Sigmoid colon (tissue), 7 donors: ENCODE data around the gene PPP1R10. TPM values are rescaled to one million over a fixed set of nuclear protein-coding genes. Genes with fewer than 3 reads are reported as not detected.
A peak's percentile ranks its signal among the peaks of the same experiment; 100 is the strongest.

ENCODE experiments used
- DNase-seq: peaks from one replicate; pipeline ENCODE4 v3.0.0-alpha.2; 2019
- H3K27ac ChIP-seq, 4 donors: fragments of 200-600 bp; sonication (generic); one replicate each; pipeline ENCODE4 v1.5.1; 2016 to 2019; ENCODE audit warnings: mild to moderate bottlenecking in 1 of 4
- H3K27me3 ChIP-seq, 3 donors: fragments of 200-600 bp; sonication (generic); one replicate each; pipeline ENCODE4 v1.5.1; 2019; ENCODE audit warnings: mild to moderate bottlenecking in 1 of 3
- H3K36me3 ChIP-seq, 4 donors: fragments of 200-600 bp; sonication (generic); one replicate each; pipeline ENCODE4 v1.5.1; 2016 to 2019
- H3K4me1 ChIP-seq, 4 donors: fragments of 200-600 bp; sonication (generic); one replicate each; pipeline ENCODE4 v1.5.1; 2017 to 2019
- H3K4me3 ChIP-seq, 4 donors: fragments of 200-600 bp; sonication (generic); one replicate each; pipeline ENCODE4 v1.5.1; 2017 to 2019; ENCODE audit warnings: mild to moderate bottlenecking in 2 of 4, moderate library complexity in 1 of 4
- H3K9me3 ChIP-seq, 4 donors: fragments of 200-600 bp in 3 of 4; sonication (generic) in 3 of 4; one replicate each; pipeline versions ENCODE4 v1.5.1 to v1.6.1; 2013 to 2019
- CTCF ChIP-seq, 4 experiments: fragments of 450-650 bp in 3 of 4; fragments of 200-600 bp in 1 of 4; IDR thresholded peaks; one replicate each; pipeline ENCODE4 v1.5.1; 2016 to 2019; ENCODE audit warnings: antibody characterized with exemption in 4 of 4, mild to moderate bottlenecking in 3 of 4, moderate library complexity in 2 of 4
- EP300 ChIP-seq, 4 donors: sonication (generic); formaldehyde crosslinking; IDR thresholded peaks; one replicate each; pipeline ENCODE4 v1.6.1; 2017; ENCODE audit warnings: antibody characterized with exemption in 4 of 4
- POLR2A ChIP-seq, 2 donors: fragments of 450-650 bp; IDR thresholded peaks; one replicate each; pipeline ENCODE4 v1.6.1; 2016; ENCODE audit warnings: antibody characterized with exemption in 2 of 2, mild to moderate bottlenecking in 2 of 2, moderate library complexity in 2 of 2
- POLR2AphosphoS5 ChIP-seq, 4 donors: sonication (generic); formaldehyde crosslinking; IDR thresholded peaks; one replicate each; pipeline ENCODE4 v1.6.1; 2017; ENCODE audit warnings: antibody characterized with exemption in 4 of 4
- WGBS, 2 donors: extraction: QIAGEN DNeasy Blood & Tissue Kit; methylation state at CpG; one replicate each; pipeline ENCODE4 v1.1.7; 2013; 5-methylcytosine and 5-hydroxymethylcytosine counted together
- intact Hi-C: fragments of 100-400 bp; cut with DNase I; formaldehyde crosslinking; loops from one replicate; pipeline ENCODE4 v1.15.1; 2023
- polyA plus RNA-seq, 3 donors: library from polyadenylated mRNA; stranded (reverse); fragments of 200-250 nt; gene quantifications; one replicate each; pipeline ENCODE4 v1.2.3, GENCODE V29; 2013
- small RNA-seq, 3 donors: library from RNA; depleted of rRNA; stranded (forward); fragments of <200 nt; gene quantifications; one replicate each; pipeline ENCODE3, GENCODE V24; 2016
- total RNA-seq, 4 donors: library from RNA; depleted of rRNA; stranded (reverse); fragments of >200 nt; gene quantifications; one replicate each; pipeline ENCODE4 v1.1.0, GENCODE V29; 2016
- donor health status: healthy with polysubstance abuse.
- donor health status: Bipolar disorder and iron deficiency.
- donor health status: healthy.

PPP1R10 gene
- total and polyA plus RNA-seq, 7 donors: 13.8 to 30.6 (median 26.8) TPM

DNA sequence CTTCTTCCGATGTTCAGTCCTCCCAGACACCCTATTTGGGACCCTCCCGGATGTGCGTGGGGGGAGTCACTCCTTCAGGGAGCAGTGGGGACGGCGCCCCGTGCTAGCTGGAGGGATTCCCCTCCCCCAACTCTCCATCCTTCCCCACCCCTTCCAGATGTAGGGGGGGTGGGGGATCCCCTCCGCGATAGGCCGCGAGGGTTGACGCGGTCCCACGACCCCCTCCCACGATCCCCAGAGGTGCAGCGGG lies 61.3 kb downstream of the PPP1R10 start:
- intact Hi-C loops: loop anchor here (2.0 kb wide), 1 partner anchor 15 kb away; the partner anchor contains the start of gene ABCF1
- no peak for DNase-seq

DNA sequence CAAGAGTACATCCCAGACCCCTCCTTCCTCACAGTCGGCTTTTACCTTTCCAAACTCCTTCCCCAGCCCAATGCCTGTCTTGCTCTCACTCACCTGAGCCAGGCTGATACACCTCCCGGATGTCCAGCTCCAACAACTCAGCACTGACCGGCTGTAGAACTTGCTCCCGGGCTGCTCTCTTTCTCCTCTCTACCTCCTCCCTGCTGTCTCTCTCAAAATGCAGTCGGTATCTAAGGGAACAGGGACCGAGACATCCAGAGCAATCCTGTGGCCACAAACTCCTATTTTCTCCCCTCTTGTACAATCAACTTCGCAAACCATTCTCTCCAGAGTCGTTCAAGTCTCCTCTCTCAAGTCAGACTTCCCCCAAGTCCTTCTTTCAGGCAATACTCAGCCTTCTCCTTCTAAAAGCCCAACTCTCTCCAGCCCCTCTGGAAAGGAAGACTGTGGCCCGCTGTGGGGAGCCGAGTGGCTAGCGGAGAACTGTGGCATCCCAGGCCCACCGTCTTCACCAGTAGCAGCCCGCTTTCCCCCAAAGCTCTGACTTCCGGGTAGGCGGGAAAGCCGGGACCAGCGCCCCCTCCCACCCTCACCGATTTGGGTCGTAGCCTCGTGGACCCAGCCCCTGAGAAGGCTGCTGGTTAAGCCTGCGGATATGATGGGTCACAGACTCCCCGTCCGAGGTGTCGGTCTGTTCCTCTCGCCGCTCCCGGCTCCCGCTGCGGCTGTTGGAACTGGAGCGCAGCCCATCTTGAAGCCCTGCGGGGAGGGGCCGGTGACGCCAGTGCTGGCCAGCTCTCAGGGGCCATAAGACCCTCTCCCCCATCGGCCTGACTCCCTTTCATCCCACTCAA lies 61.9 kb downstream of the PPP1R10 start:
- peaks cover 19 to 45% (median 24%) of the 10 kb centered on the region in 4 donors for H3K36me3 ChIP-seq
- H3K27me3 ChIP-seq: no peaks in the 10 kb centered on the region
- WGBS, 2 donors: 18 to 20% methylated on average over 34 of the region's 34 CpGs
- peaks cover 0 to 28% (median 21%) of the 10 kb centered on the region in 4 donors for H3K4me1 ChIP-seq
- no peaks in the 10 kb centered on the region for H3K9me3 ChIP-seq
- DNase-seq: peak; percentile 87
- no peak for TF ChIP-seq CTCF (IDR thresholded peaks at IDR 0.05)
- TF ChIP-seq POLR2A (IDR thresholded peaks at IDR 0.05): no peak
- no peak for TF ChIP-seq EP300 (IDR thresholded peaks at IDR 0.05)
- TF ChIP-seq POLR2AphosphoS5 (IDR thresholded peaks at IDR 0.05): no peak
- H3K27ac ChIP-seq: peak overlapping the region; percentile 96 to 100 (median 98)
- intact Hi-C loops: no loop called here
- peak overlapping the region; percentile 77 to 94 (median 85) for H3K4me3 ChIP-seq

More for the DNA sequence above, 61.3 kb downstream of the PPP1R10 start:
- H3K36me3 ChIP-seq: peaks cover 18 to 40% (median 22%) of the 10 kb centered on the region in 4 donors
- peaks cover 0 to 28% (median 21%) of the 10 kb centered on the region in 4 donors for H3K4me1 ChIP-seq
- H3K9me3 ChIP-seq: no peaks in the 10 kb centered on the region
- peak overlapping the region; percentile 96 to 100 (median 98) for H3K27ac ChIP-seq
- no peaks in the 10 kb centered on the region for H3K27me3 ChIP-seq
- peak overlapping the region; percentile 77 to 94 (median 85) for H3K4me3 ChIP-seq
- TF ChIP-seq EP300 (IDR thresholded peaks at IDR 0.05) (peak in 1 of 4 donors; percentile 11), POLR2AphosphoS5 (IDR thresholded peaks at IDR 0.05) (no peak)
- WGBS, 2 donors: 0 to 1% methylated on average over 15 of the region's 15 CpGs

- 95 to 96% methylated on average over 4 of the region's 4 CpGs for WGBS, 2 donors
- intact Hi-C loops: no loop called here
- Histone ChIP-seq H3K9me3 (no peaks in the 10 kb centered on the region), H3K36me3 (peaks cover 22 to 52% (median 24%) of the 10 kb centered on the region in 4 donors), H3K27ac (peak overlapping the region in 3 of 4 donors; percentile 97 to 100 (median 98)), H3K4me3 (no peak overlapping the region), H3K27me3 (no peaks in the 10 kb centered on the region), H3K4me1 (peaks cover 0 to 28% (median 21%) of the 10 kb centered on the region in 4 donors)
- no peak for DNase-seq
- no peak for TF ChIP-seq EP300 (IDR thresholded peaks at IDR 0.05)
- no peak for TF ChIP-seq CTCF (IDR thresholded peaks at IDR 0.05)
- TF ChIP-seq POLR2AphosphoS5 (IDR thresholded peaks at IDR 0.05): no peak
- TF ChIP-seq POLR2A (IDR thresholded peaks at IDR 0.05): no peak
Measured at GRCh38 chr6:30554404-30554803, 62.6 kb downstream of the PPP1R10 start.

Small RNAs within 50 kb of the gene (small RNA-seq; reads per million reads assigned to genes)
- 2.9 to 5.7 (median 4.5) reads per million in 3 donors for gene MIR877

Other genes with a start within 250 kb of the PPP1R10 start
- 100 to 1,000 TPM; 323 to 462 (median 387) TPM for gene HLA-E, start 127.7 kb downstream of the PPP1R10 start, total RNA-seq
- 100 to 1,000 TPM; 139 to 753 (median 181) TPM for gene HLA-E, start 127.7 kb downstream of the PPP1R10 start, polyA plus RNA-seq
- gene GNL1, start 60.8 kb downstream of the PPP1R10 start, total RNA-seq: 10 to 100 TPM; 31.6 to 36.3 (median 33.7) TPM
- 10 to 100 TPM; 27.7 to 50.6 (median 43.2) TPM for gene GNL1, start 60.8 kb downstream of the PPP1R10 start, polyA plus RNA-seq
- 10 to 100 TPM in 1 of 4 donors, 1 to 10 TPM in 3; 3.7 to 21.1 (median 4.6) TPM for gene PRR3, start 59.9 kb downstream of the PPP1R10 start, total RNA-seq
- 1 to 10 TPM; 2.8 to 7.6 (median 3.0) TPM for gene PRR3, start 59.9 kb downstream of the PPP1R10 start, polyA plus RNA-seq
- 10 to 100 TPM; 26.9 to 38.8 (median 33.6) TPM for gene ABCF1, start 45.8 kb downstream of the PPP1R10 start, total RNA-seq
- gene ABCF1, start 45.8 kb downstream of the PPP1R10 start, polyA plus RNA-seq: 10 to 100 TPM; 17.4 to 46.7 (median 25.4) TPM
- gene MRPS18B, start 597 bp upstream of the PPP1R10 start, total RNA-seq: 10 to 100 TPM; 36.3 to 58.9 (median 48.4) TPM
- 10 to 100 TPM; 74.5 to 81.2 (median 78.6) TPM for gene MRPS18B, start 597 bp upstream of the PPP1R10 start, polyA plus RNA-seq
- 1 to 10 TPM; 2.6 to 7.2 (median 4.8) TPM for gene ATAT1, start 9.6 kb upstream of the PPP1R10 start, total RNA-seq
- 1 to 10 TPM; 3.0 to 8.5 (median 4.2) TPM for gene ATAT1, start 9.6 kb upstream of the PPP1R10 start, polyA plus RNA-seq
- gene C6orf136, start 29.9 kb upstream of the PPP1R10 start, total RNA-seq: 10 to 100 TPM in 2 of 4 donors, 1 to 10 TPM in 2; 7.8 to 36.7 (median 20.7) TPM
- gene C6orf136, start 29.9 kb upstream of the PPP1R10 start, polyA plus RNA-seq: 10 to 100 TPM; 51.1 to 60.8 (median 52.3) TPM
- 10 to 100 TPM; 18.0 to 22.8 (median 21.3) TPM for gene DHX16, start 55.8 kb upstream of the PPP1R10 start, total RNA-seq
- gene DHX16, start 55.8 kb upstream of the PPP1R10 start, polyA plus RNA-seq: 10 to 100 TPM; 21.6 to 34.2 (median 25.2) TPM
- gene PPP1R18, start 69.4 kb upstream of the PPP1R10 start, total RNA-seq: 10 to 100 TPM; 32.6 to 69.8 (median 39.0) TPM
- 10 to 100 TPM; 15.0 to 51.2 (median 27.6) TPM for gene PPP1R18, start 69.4 kb upstream of the PPP1R10 start, polyA plus RNA-seq
- 1 to 10 TPM; 2.4 to 9.7 (median 5.0) TPM for gene NRM, start 73.7 kb upstream of the PPP1R10 start, total RNA-seq
- gene NRM, start 73.7 kb upstream of the PPP1R10 start, polyA plus RNA-seq: 10 to 100 TPM in 1 of 3 donors, 1 to 10 TPM in 2; 1.8 to 13.8 (median 2.8) TPM
- 10 to 100 TPM in 1 of 4 donors, 1 to 10 TPM in 3; 5.4 to 16.1 (median 6.7) TPM for gene MDC1, start 100.0 kb upstream of the PPP1R10 start, total RNA-seq
- 10 to 100 TPM in 1 of 3 donors, 1 to 10 TPM in 2; 1.8 to 17.4 (median 3.7) TPM for gene MDC1, start 100.0 kb upstream of the PPP1R10 start, polyA plus RNA-seq
- 100 to 1,000 TPM; 245 to 287 (median 267) TPM for gene TUBB, start 103.1 kb upstream of the PPP1R10 start, total RNA-seq
- 100 to 1,000 TPM in 2 of 3 donors, 10 to 100 TPM in 1; 96.1 to 306 (median 111) TPM for gene TUBB, start 103.1 kb upstream of the PPP1R10 start, polyA plus RNA-seq
- 100 to 1,000 TPM; 141 to 206 (median 160) TPM for gene FLOT1, start 125.4 kb upstream of the PPP1R10 start, total RNA-seq
- 100 to 1,000 TPM; 174 to 194 (median 188) TPM for gene FLOT1, start 125.4 kb upstream of the PPP1R10 start, polyA plus RNA-seq
- 10 to 100 TPM; 20.1 to 65.3 (median 21.9) TPM for gene IER3, start 127.3 kb upstream of the PPP1R10 start, total RNA-seq
- gene IER3, start 127.3 kb upstream of the PPP1R10 start, polyA plus RNA-seq: 100 to 1,000 TPM; 133 to 193 (median 153) TPM